GM04503 (cell line): ENCODE measurements around the gene GOLGA6L2.
"Not testable (repeated sequence)": the region's sequence is repeated elsewhere in the genome, so short reads cannot be mapped to it uniquely, and the experiment has no call there.

Experiments used
- DNase-seq: peaks from one replicate; pipeline ENCODE4 v3.0.0-alpha.2; 2012; ENCODE audit warnings: low read depth

GOLGA6L2 gene, protein sequence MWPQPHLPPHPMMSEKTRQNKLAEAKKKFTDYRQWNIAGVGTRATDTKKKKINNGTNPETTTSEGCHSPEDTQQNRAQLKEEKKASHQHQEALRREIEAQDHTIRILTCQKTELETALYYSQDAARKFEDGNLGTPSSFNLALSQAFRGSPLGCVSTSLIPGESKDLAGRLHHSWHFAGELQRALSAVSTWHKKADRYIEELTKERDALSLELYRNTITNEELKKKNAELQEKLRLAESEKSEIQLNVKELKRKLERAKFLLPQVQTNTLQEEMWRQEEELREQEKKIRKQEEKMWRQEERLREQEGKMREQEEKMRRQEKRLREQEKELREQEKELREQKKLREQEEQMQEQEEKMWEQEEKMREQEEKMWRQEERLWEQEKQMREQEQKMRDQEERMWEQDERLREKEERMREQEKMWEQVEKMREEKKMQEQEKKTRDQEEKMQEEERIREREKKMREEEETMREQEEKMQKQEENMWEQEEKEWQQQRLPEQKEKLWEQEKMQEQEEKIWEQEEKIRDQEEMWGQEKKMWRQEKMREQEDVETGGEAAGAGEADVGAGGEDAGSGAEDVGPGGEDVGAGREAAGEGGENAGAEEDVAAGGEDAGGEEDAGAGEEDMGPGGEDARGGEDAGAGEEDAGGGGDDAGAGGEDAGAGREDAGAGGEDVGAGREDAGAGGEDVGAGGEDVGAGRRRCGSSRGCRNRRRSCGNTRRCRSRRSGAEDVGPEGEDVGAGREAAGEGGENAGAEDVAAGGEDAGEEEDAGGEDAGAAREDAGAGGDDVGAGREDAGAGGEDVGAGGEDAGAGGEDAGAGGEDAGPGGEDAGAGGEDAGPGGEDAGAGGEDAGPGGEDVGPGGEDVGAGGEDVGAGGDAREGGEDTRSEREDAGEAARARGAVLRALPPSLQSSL

DNA sequence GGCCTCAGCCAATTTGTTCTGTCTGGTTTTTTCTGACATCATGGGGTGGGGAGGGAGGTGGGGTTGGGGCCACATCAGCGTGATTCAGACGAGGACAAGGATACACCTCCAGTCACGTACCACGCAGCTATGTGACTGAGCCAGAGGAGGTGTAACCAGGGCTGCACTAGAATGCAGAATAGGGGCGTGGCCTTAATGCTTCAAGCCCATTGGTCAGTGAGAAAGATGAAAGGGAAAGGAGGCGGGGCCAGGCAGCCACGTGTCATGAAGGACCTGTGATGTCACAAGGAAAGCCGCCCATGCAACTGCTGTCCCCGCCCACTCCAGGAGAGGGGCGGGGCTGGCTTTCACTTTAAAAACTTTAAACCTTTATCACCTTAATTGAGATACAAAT is at the start of gene GOLGA6L2:
TSS of gene GOLGA6L2 (minus strand) at position 137 of the 394 bp plus-strand sequence. CDS start at position 75, 62 bp downstream.
- no peak for DNase-seq

DNA sequence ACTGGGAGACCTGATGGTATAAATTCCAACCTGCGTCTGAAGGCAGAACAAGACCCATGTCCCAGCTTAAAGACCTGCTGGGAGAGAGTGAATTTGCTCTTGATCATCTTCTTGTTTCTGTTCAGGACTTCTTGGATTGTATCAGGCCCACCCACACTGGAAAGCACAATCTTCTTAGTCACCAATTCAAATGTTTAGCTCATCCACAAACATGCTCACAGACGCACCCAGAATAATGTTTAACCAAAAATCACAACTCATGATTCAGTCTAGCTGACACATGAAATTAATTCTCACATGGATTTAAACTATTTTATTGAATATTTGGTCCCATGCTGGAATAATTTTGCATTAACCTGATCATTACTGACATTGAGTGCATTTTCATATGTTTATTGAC is 37.8 kb upstream of the GOLGA6L2 start:
- DNase-seq = no peak

DNA sequence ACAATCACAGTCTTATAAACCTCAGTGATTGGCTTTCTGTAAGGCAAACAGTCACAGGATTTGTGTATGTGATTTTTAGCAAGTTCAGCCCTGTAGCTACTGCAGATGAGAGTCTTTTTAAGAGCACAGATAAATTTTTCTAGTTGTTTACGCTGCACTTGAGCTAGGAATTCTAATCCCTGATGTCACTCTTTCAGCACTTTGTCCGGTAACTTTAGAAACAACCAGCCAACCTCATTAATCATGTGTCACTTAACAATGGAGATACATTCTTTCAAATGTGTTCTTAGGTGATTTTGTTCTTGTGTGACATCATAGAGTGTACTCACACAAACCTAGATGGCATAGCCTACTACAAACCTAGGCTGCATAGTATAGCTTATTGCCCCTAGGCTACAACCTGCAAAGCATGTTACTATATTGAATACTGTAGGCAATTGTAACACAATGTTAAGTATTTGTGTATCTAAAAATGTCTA is 36.8 kb upstream of the GOLGA6L2 start:
- no peak for DNase-seq

DNA sequence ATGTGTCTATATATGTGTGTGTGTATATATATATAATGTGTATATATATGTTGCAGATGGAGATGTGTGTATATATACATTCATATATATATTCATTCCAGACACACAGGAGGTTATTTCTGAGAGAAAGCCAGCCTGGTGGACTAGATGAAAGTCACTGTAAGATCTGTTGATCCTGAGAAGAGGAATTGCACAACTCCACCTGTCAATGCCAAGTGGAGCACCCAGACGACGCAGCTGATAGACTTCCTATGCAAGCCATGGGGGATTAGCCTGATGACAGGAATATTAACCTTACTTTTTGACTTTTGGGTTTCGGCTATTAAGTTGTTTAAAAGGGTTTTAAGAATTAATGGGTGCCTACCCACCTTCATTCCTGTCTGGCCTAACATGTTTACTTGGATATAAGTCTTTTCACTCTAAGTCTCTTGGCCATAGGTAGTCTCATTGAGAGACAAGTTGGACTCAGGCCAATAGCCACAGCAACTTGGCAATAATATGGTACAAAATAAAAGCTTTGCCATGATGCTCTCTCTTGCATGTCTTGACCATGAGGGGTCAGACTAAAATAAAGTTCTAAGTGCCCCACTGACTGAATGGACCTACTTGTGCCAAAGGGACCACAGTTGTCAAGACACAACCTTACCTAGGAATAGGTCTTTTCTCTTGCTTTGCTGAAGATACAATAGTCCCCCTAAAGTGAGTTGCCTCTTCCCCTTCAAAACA is 35.9 kb upstream of the GOLGA6L2 start:
- no peak for DNase-seq

DNA sequence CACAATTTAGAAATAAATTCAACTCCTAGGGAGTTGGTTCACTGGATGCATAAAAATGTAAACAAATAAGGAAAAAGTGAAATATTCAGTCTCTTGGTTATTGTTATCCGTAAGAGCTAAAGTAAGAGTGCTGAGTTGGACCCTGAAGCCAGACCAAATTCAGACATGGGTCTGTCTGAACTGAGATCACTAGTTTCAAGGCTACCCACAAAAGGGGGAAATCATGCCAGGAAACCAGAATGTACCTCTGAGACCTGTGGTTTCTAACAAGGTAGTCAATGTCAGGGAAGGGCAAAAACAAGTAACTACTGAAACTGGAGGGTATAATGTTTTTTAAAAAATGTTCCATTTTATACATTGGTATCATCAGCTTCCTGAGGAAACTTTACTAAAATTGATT is 35.2 kb upstream of the GOLGA6L2 start:
- DNase-seq = no peak

DNA sequence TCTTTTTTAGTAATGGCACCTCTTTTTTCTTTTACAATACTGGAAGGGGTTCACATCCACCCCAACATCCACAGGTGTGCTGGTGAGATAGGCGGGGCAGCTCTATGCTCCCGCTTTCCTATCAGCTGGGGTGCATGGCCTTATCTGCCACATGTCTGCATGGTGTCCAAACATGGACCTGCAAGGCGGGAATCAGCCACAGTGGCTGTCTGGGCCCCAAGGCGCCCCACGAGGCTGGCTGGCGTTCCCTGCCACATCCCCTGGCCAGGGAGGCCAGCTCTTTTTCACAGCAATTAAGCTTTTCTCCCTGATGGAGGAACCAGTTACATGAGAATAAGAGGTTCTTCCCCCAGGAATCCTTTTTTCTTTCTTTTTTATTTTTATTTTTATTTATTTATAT is 30.9 kb upstream of the GOLGA6L2 start:
- no peak for DNase-seq

DNA sequence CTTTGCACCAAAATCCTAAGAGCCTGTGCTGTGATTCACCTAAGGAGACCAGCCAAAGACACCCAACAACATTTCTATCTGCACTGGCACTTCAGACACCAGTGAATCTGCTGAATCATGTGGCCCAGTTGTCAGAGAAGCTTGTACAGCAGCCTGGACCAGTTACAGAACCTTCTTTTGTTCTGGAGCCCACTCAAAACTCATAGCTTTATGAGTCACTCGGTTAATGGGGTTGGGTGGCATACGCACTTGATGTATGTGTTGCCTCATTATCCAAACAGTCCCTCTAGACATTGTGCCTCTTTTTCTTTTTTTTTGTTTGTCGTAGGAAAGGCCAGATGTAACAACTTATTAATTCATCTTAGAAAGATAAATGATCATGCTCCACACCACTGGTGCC is 25.6 kb upstream of the GOLGA6L2 start:
- peak; percentile 3 for DNase-seq

DNA sequence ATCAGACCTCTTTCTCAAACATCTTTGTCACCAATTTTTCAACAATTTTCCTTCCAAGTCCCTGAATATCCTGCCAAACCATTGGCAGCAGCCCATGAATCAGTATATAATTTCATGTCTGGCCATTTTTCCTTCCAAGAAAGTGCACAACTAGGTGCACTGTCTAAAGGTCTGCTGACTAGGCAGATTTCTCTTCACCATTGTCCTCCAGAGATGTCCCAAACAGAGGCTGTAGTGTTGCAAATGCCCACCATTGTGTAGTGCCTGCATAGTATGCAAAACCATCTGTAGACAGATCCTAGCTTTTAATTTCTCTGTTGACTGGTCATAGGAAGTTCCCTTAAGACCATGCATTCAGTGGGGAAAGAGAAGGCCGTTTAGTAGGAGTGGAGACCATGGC is 25.0 kb upstream of the GOLGA6L2 start:
- no peak for DNase-seq

DNA sequence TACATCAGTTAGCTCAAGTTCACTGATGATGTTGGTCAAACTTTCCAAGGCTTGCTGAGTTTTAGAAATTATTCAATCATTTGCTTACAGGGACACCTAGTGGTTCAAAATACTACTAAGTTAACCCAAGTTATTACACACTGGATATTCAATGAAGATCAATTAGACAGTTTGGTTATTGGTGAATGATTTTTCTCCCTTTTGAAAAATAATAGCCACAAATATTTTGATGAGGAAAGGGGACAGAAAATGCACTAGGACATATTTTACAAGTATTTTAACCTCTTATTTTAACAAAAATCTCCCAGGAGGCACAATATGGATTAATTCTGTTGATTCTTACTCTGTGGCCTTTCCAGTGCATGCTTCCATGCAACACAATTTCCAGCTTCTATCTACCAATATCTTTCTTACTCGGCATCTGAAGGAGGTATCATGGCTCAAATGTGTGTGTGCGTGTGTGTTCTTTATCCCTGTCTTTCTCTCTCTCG is 20.1 kb upstream of the GOLGA6L2 start:
- peak; percentile 10 for DNase-seq

DNA sequence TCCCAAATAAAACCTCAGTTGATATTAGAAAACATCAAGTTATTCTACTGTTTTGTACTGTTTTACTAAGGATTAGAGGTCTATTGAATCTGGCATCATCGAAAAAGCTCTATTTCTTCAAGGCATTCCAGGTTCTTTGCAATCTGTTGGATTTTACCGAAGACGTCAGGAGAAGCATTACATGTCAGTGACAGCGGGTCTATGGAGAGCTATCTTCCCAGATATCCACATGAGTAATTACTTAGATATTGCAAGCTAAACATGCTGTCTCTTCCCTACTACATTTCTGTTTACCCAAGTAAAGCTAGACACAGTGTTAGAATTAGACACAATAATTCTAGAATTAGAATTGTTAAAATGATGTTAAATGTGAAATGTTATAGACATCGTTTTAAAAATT is 10.8 kb upstream of the GOLGA6L2 start:
- DNase-seq = no peak

DNA sequence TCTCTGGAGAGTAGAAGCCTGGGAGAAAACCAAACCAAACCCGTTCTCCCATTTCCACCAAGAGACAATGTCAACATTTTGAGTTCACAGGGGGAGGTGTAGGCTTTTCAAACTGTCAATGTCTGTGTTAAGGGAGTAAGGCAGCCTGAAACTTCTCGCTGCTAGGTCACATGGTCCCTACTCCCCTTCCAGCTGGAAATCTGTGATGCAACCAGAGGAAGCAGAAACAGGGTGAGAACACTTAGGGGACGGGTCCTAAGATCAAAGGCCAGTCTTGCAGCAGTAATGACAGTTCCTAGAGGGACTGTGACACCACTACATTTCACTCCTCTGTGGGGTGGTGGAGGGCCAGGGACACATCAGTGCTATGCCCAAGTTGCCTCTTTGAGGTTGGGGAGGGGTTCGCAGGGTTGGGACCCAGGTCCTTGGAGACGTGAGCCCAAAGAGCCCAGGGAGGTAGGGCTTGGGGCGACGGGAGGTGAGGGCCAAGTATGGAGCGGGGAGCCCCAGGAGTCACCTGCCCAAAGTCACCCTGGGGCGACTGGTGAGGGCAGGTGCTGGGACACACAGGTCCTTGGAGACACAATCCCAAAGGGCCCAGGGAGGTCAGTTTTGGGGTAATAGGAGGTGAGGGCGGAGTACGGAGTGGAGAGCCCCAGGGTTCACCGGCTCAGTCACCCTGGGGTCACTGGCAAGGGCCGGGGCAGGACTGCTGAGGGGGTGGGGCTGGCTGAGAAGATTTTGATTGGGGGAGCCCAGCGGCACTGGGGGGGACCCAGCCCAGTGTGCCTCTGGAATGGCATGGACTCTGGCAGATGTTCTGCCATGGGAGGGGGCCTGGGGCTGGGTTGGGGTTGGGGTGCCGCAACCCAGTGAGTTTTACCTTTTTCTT is 582 bp downstream of the GOLGA6L2 start:
- DNase-seq = no peak

DNA sequence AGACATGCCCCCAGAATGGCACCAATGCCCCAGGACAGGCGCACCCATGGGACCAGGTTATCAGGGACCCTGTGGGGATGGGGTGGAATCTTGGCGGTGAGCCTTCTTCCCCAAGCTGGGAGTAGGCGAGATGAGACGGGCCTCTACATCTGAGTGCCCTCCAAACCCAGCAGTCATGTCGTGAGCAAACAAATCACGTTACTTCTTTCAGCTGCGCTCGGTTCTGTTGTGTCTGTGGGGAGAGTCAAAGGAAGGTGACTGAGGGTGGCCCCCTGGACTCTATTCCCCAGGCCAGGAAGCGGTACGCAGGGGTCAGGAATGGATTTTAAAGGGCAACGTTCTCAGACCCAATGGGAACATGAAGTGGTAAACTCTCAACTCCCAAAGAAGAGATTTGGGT is 2.8 kb downstream of the GOLGA6L2 start:
- no peak for DNase-seq

DNA sequence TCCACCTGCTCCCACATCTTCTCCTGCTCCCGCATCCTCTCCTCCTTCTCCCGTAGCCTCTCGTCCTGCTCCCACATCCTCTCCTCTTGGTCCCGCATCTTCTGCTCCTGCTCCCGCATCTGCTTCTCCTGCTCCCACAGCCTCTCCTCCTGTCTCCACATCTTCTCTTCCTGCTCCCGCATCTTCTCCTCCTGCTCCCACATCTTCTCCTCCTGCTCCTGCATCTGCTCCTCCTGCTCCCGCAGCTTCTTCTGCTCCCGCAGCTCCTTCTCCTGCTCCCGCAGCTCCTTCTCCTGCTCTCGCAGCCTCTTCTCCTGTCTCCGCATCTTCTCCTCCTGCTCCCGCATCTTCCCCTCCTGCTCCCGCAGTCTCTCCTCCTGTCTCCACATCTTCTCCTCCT is 5.8 kb downstream of the GOLGA6L2 start:
- no peak for DNase-seq

DNA sequence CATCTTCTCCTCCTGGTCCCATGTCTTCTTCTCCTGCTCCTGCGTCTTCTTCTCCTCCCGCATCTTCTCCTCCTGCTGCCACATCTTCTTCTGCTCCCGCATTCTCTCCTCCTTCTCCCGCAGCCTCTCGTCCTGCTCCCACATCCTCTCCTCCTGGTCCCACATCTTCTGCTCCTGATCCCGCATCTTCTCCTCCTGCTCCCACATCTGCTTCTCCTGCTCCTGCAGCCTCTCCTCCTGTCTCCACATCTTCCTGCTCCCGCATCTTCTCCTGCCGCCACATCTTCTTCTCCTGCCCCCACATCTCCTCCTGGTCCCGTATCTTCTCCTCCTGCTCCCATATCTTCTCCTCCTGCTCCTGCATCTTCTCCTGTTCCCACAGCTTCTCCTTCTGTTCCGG is 6.4 kb downstream of the GOLGA6L2 start:
- no peak for DNase-seq

DNA sequence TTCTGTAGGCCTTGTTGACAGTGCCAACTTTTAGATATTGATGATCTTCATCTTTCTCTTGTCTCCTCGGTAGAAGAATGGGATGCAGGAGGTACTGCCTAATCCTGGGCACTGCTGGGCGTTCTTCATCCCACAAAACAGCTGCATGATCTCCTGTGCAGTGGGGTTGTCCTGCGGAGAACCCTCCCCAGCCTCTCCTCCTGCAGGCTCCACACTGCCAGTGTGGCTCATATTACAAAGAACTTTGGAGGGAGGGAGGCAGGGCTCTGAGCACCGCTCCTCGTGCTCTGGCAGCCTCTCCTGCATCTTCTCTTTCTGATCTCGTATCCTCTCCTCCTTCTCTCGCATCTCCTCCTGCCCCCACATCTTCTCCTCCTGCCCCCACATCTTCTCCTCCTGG is 7.5 kb downstream of the GOLGA6L2 start:
- DNase-seq = no peak

DNA sequence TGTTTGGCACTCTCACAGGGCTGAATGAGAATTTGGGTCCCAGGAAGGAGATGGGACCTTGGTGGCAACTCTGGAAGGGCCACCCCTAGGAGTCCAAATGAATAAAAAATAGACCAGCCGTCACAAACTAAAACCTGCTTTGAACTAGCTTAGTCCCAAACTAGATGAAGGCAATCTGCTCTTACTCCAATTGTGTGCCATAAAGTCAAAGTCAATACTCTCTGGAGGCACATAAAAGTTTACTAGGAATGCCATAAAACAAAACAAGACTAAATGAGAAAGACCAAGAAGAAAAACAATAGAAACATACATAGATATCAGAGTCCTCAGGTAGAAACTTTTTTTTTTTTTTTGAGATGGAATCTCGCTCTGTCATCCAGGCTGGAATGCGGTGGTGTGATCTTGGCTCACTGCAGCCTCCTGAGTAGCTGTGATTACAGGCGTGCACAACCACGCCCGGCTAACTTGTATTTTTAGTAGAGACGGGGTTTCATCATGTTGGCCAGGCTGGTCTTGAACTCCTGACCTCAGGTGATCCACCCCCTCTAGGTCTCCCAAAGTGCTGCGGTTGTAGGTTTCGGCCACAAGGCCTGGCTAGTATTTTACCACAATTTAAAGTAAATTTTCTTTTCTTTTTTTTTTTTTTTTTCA is 8.1 kb downstream of the GOLGA6L2 start:
- no peak for DNase-seq

DNA sequence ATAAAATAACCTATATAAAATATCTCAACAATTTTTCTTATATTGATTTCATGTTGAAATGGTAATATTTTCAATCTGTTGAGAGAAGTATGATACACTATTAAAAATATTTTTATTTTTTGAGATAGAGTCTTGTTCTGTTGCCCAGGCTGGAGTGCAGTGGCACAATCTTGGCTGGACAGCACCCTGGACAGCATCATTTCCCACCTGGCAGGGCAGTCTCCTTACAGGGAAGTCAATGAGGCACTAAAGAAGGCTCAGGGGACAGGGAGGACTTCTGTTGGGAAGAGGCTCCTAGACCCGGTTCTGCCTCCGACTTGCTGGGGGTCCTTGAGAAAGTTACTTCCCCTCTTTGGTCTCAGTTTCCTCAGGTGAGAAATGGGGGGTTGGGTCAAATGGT is 9.4 kb downstream of the GOLGA6L2 start:
- DNase-seq = no peak

DNA sequence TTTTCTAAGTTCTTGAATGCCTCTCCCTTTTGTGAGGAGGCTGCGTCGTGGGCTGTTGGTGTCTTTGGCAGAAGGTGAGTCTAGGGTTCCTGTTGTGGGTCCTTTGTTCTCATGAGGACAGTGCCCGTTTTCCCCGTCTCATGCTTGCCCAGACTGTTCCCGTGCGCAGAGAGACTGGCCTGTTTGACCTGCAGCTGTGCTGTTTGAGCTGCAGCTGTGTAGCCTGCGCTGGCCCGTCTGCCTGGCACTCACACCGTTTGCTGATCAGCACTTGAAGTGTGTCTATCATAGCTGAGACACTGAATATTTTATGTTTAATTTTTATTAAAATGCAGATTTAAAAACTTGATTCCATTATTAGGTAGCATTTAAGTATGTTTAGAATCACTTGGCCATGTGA is 9.9 kb downstream of the GOLGA6L2 start:
- no peak for DNase-seq

DNA sequence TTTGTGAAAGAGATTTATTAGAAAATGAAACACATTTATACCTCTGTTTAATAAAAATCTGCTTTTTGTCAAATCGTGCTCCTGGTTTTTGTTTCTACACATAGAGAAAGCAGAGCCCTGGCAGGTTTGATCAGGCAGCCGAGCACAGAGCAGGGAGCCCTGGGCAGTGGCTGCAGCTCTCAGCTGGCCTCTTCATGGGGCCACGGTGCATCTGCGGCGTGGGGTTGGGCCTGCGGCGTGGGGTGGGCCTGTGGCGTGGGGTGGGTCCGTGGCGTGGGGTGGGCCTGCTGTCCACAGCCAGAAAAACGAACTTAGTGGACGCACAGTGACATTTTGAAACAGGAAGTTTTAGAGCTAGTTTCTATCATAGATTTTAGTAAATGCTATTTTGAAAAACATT is 10.6 kb downstream of the GOLGA6L2 start:
- no peak for DNase-seq

DNA sequence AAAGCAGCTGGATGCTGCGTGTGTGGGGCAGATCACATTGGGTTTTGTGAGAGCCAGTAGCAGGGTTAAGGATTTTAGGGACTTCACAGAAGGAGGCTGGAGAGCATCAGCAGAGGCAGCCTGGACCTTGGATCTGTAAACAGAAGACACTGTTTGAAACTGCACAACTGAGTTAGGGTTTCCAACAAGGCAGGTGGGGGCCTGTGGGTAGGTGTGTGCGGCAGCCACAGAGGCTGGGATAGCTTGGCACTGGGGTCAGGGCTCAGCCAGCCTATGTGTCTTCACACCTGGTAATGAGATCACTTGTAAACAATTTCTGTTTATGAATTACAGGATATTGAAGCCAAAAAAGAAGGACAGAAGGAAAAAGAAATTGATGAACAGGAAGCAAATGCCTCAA is 12.3 kb downstream of the GOLGA6L2 start:
- DNase-seq = not testable (repeated sequence)

DNA sequence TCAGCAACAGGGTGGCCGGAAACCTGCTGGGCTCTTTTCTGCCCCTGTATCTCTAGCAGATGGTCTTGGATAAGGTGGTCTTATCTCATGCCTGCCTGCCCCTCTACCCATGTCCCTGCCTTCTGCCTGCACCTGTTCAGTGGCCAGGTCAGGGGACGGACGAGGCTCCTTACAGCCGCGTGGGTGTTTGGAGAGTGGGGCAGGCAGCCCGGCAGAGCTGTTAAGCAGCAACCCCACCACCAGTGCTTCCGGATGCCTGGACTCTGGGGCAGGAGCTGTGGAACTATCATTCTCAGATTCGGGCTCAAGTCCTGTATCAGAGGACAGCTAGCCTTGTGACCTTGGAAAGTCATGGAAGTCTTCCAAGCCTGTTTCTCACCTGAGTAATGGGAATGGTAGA is 21.7 kb downstream of the GOLGA6L2 start:
- DNase-seq = not testable (repeated sequence)
